Suprapubic skin (tissue), 4 donors: ENCODE results near the gene GPR132.

Source experiments
- CTCF ChIP-seq, 2 donors: fragments of 200-600 bp in 1 of 2; fragments of 450-650 bp in 1 of 2; sonication (generic) in 1 of 2; IDR thresholded peaks; one replicate each; pipeline ENCODE4 v1.5.1; 2016 to 2019; ENCODE audit warnings: antibody characterized with exemption in 2 of 2, mild to moderate bottlenecking in 1 of 2, moderate library complexity in 1 of 2
- POLR2A ChIP-seq, 2 donors: fragments of 450-650 bp; IDR thresholded peaks; one replicate each; pipeline ENCODE4 v1.6.1; 2017; ENCODE audit warnings: antibody characterized with exemption in 2 of 2, mild to moderate bottlenecking in 2 of 2, moderate library complexity in 2 of 2
- POLR2AphosphoS5 ChIP-seq, 3 donors: sonication (generic); formaldehyde crosslinking; IDR thresholded peaks; one replicate each; pipeline ENCODE4 v1.6.1; 2017; ENCODE audit warnings: antibody characterized with exemption in 3 of 3

GRCh38 chr14:105076296-105076804, 11.1 kb upstream of the GPR132 start:
- TF ChIP-seq CTCF (IDR thresholded peaks at IDR 0.05) (no peak), POLR2AphosphoS5 (IDR thresholded peaks at IDR 0.05) (no peak), POLR2A (IDR thresholded peaks at IDR 0.05) (no peak)
